HPDE6-E6E7 (cell line): ENCODE measurements around the gene ZNF467.

Experiments
- DNase-seq: peaks from one replicate; pipeline ENCODE4 v3.0.0; 2011; ENCODE audit warnings: missing footprints; ENCODE audit errors: extremely low spot score

Gene ZNF467

DNA sequence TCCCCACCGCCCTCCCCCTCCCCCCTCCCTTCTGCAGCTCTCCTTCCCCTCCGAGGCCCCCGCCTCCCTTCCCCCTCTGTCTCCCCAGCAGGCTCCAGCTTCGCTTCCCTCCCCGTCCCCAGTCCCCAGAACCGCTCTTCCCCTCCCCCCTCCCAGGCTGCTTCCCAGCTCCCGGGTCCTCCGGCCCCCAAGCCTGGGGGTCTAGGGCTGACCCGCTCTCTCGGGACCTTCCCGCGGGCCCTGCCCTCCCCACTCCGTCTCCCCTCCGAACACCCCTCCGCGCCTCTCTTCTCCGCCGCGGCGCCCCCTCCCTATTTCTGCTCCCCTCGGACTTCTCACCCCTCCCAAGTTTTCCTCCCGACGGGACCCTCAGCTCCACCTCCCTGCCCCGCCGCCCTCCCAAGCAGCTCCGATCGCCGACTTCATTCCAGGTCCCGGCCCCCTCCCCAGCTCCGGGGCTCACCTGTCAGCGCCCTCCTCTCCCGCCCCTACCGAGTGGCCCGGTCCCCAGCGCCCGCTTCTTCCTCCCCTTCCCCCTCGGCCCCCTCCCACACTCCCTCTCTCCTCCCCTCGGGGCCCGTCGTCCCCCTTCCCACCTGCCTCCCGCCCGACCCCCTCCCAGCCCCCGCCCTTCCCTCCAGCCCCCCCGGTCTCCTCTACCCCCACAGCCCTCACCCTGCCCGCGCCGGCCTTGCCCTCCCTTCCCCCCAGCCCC is 990 bp downstream of the ZNF467 start:
- DNase-seq: peak; percentile 52

DNA sequence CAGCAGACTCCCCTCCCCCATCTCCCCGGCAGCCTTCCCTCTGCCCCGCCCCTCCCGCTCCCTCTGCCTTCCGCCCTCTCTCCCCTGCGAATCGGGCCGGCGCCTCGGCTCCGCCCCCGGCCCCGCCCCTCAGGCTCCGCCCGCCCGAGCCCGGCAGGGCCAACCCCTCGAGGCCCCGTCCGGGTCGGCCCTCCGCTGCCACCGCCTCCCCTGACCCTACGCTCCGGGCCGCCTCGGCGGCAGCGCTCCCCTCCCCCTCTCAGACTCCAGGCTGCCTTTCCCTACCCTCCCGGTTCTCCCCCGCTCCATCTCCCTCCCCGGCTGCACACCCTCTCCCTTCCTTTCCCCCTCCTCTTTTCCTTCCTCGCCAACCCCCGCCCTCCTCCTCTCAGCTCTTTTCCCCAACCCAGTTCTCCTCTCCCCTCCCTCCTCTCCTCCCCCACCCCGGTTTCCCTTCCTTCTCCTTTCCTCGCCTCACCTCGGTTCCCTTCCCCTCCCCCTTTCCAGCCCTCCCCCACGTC is 1.6 kb downstream of the ZNF467 start:
- DNase-seq: peak; percentile 89

DNA sequence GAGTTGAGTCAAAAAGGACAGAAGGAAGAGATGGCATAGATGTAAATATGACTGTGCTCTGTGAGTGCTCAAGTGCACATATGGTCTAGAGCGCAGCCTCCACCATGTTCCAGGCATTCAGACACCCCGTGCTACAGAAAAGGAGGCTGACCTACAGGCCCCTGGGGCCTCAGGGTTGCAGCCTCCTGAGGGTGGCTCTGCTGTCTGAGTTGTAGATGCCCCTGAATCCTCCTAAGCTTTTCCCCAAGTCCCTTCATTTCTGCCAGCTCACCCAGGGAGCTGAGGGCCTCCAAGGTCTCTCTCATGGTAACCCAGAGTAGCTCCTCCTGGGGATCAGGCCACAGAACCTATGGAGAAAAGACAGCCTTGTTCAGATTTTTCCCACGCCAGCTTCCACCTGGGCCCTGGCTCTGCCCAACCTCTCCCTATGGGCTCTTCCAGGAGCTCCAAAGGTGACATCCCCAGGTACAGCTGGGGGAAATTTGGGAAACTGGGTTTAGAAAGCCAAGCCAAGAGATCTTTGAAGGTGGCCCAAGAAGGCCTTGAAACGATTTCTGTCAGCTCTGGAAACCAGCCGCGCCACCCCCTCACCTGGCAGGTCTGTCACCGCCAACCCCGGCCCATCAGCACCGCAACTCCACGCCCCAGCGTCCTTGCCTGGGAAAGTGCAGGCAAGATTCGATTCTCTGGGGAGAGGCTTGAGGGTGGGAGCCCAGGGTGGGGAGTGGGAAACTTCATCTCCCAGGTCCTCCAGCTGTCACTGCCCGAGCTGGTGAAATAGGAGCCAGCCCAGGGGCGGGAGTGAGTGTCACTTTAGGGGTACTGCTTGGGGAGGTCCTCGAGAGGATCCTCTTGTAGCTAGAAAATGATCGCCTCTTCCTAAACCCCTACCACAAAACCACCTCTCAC is 2.4 kb downstream of the ZNF467 start:
- DNase-seq: no peak

DNA sequence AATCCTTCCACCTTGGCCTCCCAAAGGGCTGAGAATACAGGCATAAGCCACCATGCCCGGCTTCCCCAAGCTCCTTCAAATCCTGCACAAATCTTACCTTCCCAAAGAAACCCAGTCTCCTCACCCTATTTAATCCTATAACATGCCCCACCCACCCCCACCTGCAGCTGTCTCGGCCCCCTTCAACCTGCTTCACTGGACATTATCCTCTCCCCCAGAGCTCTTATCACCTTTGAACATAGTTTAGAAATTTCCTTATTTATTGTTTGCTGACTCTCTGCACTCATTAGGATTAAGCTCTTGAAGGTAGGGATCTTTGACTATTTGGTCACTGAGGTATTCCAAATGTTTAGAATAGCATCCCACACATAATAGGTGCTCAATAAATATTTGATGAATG is 3.5 kb downstream of the ZNF467 start:
- no peak for DNase-seq

- no peak for DNase-seq
These were observed 4.5 kb downstream of the ZNF467 start for GRCh38 chr7:149768931-149769330.

GRCh38 chr7:149767068-149767467 is 6.3 kb downstream of the ZNF467 start:
- DNase-seq: no peak

DNA sequence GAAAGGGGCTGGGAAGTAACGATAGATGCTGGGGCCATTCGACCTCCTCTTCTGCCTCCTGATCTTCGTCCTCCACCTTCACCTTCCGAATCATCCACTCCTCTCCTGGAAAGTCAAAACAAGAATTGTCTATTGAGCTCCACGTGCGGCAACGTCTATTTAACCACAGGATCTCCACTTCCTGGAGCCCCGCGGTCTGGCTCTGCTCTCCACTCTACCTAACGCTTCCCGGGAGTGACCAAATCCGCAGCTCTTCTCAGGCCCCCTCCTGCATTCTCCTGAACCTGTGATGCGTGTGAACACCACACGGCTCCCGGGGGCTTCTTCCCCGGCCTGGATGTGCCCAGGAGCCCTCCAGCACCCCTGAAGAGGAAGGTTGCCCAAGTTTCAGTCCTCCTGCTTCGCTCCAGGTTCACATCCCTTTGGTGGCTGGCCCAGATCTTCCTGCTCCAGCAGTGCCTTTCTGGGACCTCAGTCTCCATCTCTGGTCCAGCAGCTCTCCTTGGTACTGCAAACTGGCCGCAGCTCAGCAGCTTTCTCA is 7.2 kb downstream of the ZNF467 start:
- DNase-seq: no peak

GRCh38 chr7:149765399-149766121 is 7.8 kb downstream of the ZNF467 start:
- DNase-seq: no peak

GRCh38 chr7:149764481-149765398 is 8.6 kb downstream of the ZNF467 start:
- no peak for DNase-seq

GRCh38 chr7:149763563-149764240 is 9.7 kb downstream of the ZNF467 start:
- DNase-seq: no peak

DNA sequence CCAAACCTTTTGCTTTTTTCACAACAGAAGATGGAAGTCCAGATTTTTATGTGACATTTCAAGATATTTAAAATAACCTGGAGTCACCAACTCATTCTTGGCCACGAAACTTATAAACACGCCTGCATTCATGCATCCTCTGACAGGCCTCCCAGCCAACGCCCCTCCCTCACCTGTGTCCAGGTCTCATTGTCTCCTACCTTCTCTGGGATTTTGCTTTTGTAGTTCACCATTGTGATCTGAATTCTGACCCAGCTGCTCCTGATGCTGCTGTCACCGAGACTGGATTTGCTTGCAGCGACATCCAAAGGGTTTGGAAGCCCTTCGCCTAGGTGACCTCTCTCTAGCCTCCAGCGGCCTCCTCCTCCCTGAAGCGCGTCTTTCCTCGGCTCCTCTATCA is 10.8 kb downstream of the ZNF467 start:
- no peak for DNase-seq

DNA sequence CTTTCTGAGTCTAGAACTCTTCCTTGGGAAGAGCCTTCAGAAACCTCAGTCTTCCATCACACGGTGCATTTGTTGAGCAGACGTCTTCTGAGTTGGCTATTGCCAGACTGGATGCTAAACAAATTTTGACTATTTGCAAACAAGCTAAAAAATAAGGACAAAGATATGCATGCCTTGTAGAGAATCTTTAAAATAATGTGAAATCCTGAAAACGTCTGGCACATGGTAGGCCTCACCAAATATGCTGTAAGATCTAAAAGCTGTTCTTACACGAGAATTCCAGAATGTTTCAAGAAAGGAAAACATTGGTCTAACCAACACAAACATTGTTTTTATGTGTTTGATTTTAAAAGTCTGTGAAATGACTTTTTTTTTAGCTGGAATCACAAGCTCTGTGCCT is 11.3 kb downstream of the ZNF467 start:
- DNase-seq: no peak

GRCh38 chr7:149761307-149761706 is 12.1 kb downstream of the ZNF467 start:
- DNase-seq: no peak

GRCh38 chr7:149760538-149760937 is 12.8 kb downstream of the ZNF467 start:
- DNase-seq: no peak

DNA sequence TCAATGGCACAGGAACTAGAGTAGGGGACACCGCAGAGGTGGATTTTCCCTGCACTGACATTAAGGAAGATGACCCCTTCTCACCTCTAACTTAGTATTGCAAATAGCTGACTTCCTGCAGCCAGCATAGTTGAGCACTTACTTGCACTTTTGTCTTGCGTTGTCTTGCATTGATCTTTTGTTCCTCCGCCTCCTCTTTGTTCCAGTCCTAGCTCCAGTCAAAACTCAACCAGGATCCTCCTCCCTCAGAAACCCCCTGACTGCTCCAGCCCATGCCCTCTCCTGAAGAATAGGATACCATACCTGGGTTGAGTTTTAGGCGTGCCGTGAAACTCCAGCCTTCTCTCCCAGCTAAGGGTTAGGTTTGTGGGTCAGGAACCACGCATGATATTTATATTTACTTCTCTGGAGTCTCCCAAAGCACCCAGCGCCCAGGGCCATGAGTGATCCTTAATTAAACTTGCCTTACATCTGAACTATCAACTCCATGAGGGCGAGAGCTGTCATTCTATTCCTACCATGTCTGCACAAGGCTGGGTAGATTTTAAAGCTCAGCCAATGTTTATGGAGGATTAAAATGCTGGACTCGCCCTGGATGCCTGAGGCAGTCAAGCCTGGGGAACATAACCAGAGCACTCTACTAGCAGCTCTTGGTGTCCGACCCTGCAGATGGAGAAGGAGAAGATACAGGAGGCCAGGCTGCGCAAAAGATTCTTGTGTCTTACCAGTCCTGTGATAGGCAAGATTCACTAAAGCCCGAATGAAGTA is 14.1 kb downstream of the ZNF467 start:
- no peak for DNase-seq

GRCh38 chr7:149753375-149754233 is 19.8 kb downstream of the ZNF467 start:
- peak; percentile 42 for DNase-seq

- no peak for DNase-seq
These were observed 20.7 kb downstream of the ZNF467 start for GRCh38 chr7:149752646-149753045.

DNA sequence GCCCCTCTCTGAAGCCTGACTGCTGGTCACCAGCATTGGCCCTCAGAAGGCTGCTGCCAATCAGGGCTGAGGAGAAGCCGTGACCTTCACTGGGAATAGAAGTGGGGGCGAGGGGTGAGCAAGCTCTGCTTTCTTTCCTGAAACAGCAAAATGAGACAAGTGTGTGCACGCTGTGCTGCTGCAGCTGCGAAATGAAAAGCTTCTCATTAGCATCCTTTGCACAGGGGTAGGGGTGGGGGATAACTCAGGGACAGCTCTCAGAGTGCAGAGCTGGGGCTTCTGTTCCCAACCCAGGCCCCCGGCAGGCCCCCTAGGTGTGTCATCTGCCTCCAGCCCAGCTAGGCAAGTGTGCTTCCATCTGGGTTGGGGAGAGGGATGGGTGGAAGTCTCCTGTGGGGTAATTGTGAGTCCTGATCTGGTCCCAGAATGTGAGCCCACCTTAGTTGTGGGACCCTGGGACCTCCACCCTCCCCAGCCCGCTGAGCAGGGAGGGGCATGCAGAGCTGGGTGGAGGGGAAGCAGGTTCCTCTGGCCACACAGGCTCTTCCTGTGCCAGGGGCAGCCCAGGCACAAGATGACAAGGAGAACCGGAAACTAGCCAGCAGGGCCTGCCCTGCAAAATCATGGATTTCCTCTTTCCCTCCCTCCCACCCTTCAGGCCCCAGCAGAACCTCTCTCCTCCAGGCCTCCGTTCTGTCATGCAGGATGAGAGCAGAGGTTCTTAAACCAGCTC is 22.2 kb downstream of the ZNF467 start:
- DNase-seq: no peak
